RPMI7951 (cell line): ENCODE data around the gene TADA2B. TPM values are rescaled to one million over a fixed set of nuclear protein-coding genes. Genes with fewer than 3 reads are reported as not detected.
"Not testable (repeated sequence)": the region's sequence is repeated elsewhere in the genome, so short reads cannot be mapped to it uniquely, and the experiment has no call there.

ENCODE experiments used
- DNase-seq: peaks from one replicate; pipeline ENCODE4 v3.0.0-alpha.2; 2012; ENCODE audit warnings: low read depth
- total RNA-seq: library from RNA; depleted of rRNA; stranded (reverse); fragments of >200 nt; shearing (Covaris generic); gene quantifications from 2 replicates; pipeline ENCODE4 v1.2.3, GENCODE V29; 2014

TADA2B gene
- total RNA-seq, 1 experiment from 2014 or later, result 5.8 TPM

- DNase-seq, result not testable (repeated sequence)
Observed at GRCh38 chr4:7079483-7079882, 36.3 kb downstream of the TADA2B start.

- DNase-seq, result not testable (repeated sequence)
Observed at GRCh38 chr4:7079909-7080308, 36.7 kb downstream of the TADA2B start.

GRCh38 chr4:7083597-7084563 lies 40.7 kb downstream of the TADA2B start:
- no peak for DNase-seq

GRCh38 chr4:7084564-7084961 lies 41.4 kb downstream of the TADA2B start:
- DNase-seq, result not testable (repeated sequence)

- no peak for DNase-seq
Observed at GRCh38 chr4:7086384-7086783, 43.2 kb downstream of the TADA2B start.

GRCh38 chr4:7087036-7087435 lies 43.9 kb downstream of the TADA2B start:
- no peak for DNase-seq

GRCh38 chr4:7089213-7089986 lies 46.2 kb downstream of the TADA2B start:
- no peak for DNase-seq

- DNase-seq, result no peak
Observed at GRCh38 chr4:7092026-7092425, 48.9 kb downstream of the TADA2B start.

GRCh38 chr4:7094916-7095315 lies 51.7 kb downstream of the TADA2B start:
- no peak for DNase-seq

GRCh38 chr4:7095611-7096155 lies 52.5 kb downstream of the TADA2B start:
- DNase-seq, result no peak

GRCh38 chr4:7096236-7096635 lies 53.1 kb downstream of the TADA2B start:
- no peak for DNase-seq

GRCh38 chr4:7101692-7102515 lies 58.7 kb downstream of the TADA2B start:
- DNase-seq, result peak; percentile 69

GRCh38 chr4:7102516-7102909 lies 59.3 kb downstream of the TADA2B start:
- DNase-seq, result not testable (repeated sequence)

- peak; percentile 80 for DNase-seq
Observed at GRCh38 chr4:7103031-7103606, 59.9 kb downstream of the TADA2B start.

GRCh38 chr4:7103607-7104365 lies 60.6 kb downstream of the TADA2B start:
- DNase-seq, result no peak

GRCh38 chr4:7104366-7105031 lies 61.3 kb downstream of the TADA2B start:
- DNase-seq, result no peak

GRCh38 chr4:7105276-7105675 lies 62.1 kb downstream of the TADA2B start:
- DNase-seq, result no peak

- no peak for DNase-seq
Observed at GRCh38 chr4:7107166-7107905, 64.2 kb downstream of the TADA2B start.
